K562 (cell line): ENCODE data around the gene ZSCAN21. TPM values are rescaled to one million over a fixed set of nuclear protein-coding genes. Genes with fewer than 3 reads are reported as not detected.

Source experiments
- HEY1 ChIP-seq: fragments of 250-450 bp; sonication (Bioruptor Pico); IDR thresholded peaks from 2 replicates; pipeline ENCODE4 v1.5.0; 2020; ENCODE audit warnings: mild to moderate bottlenecking, moderate library complexity, borderline replicate concordance
- HMBOX1 ChIP-seq: sonication (generic); IDR thresholded peaks from 2 replicates; pipeline ENCODE4 v1.6.1; 2016
- ILF3 ChIP-seq: fragments of 450-650 bp; IDR thresholded peaks from 2 replicates; pipeline ENCODE4 v1.6.1; 2018; ENCODE audit warnings: antibody characterized with exemption, mild to moderate bottlenecking, moderate library complexity, borderline replicate concordance
- MAX ChIP-seq: sonication (generic); formaldehyde crosslinking; IDR thresholded peaks from 2 replicates; pipeline ENCODE4 v1.9.0; 2022; ENCODE audit warnings: mild to moderate bottlenecking, missing genetic modification reagents
- MED1 ChIP-seq: sonication (generic); formaldehyde crosslinking; IDR thresholded peaks from 2 replicates; pipeline ENCODE4 v1.8.1; 2023; ENCODE audit warnings: missing genetic modification reagents, borderline replicate concordance
- NKRF ChIP-seq: fragments of 450-650 bp; IDR thresholded peaks from 2 replicates; pipeline ENCODE4 v1.6.1; 2016; ENCODE audit warnings: borderline replicate concordance
- NR2F6 ChIP-seq: fragments of 450-650 bp; formaldehyde crosslinking; IDR thresholded peaks from 2 replicates; pipeline ENCODE4 v1.4.0; 2020; ENCODE audit warnings: mild to moderate bottlenecking
- PRDM10 ChIP-seq: fragments of 450-650 bp; IDR thresholded peaks from 2 replicates; pipeline ENCODE4 v1.6.1; 2018; ENCODE audit not compliant: partially characterized antibody
- RBM39 ChIP-seq: fragments of 200-400 bp; formaldehyde crosslinking; optimal IDR thresholded peaks from 2 replicates; pipeline ENCODE3; 2018; ENCODE audit warnings: low read depth, low read length
- RUNX1 ChIP-seq: sonication (generic); IDR thresholded peaks from 2 replicates; pipeline ENCODE4 v1.6.1; 2016; ENCODE audit warnings: antibody characterized with exemption, low read depth
- SAFB ChIP-seq: fragments of 200-400 bp; formaldehyde crosslinking; IDR thresholded peaks from 2 replicates; pipeline ENCODE4 v1.6.1; 2017; ENCODE audit warnings: low read depth, low read length, borderline replicate concordance
- THRAP3 ChIP-seq: fragments of 450-650 bp; IDR thresholded peaks from 2 replicates; pipeline ENCODE4 v1.6.1; 2016; ENCODE audit warnings: mild to moderate bottlenecking, inconsistent platforms, borderline replicate concordance
- YY1 ChIP-seq, 3 experiments: IDR thresholded peaks; 2 replicates each; pipeline ENCODE4 v1.6.1; 2011; ENCODE audit warnings: low read length in 2 of 3, mild to moderate bottlenecking in 2 of 3, moderate library complexity in 2 of 3, borderline replicate concordance in 1 of 3, control low read depth in 1 of 3, low read depth in 1 of 3; ENCODE audit not compliant: insufficient read depth in 3 of 3, insufficient replicate concordance in 2 of 3, control insufficient read depth in 1 of 3, insufficient read length in 1 of 3; ENCODE audit errors: extremely low read depth in 1 of 3
- ZC3H11A ChIP-seq: IDR thresholded peaks from 2 replicates; pipeline ENCODE4 v1.6.1; 2012; ENCODE audit warnings: low read depth, low read length, improper control_type of control experiment
- ZNF124 ChIP-seq: sonication (generic); formaldehyde crosslinking; IDR thresholded peaks from 2 replicates; pipeline ENCODE4 v1.8.1; 2022; ENCODE audit warnings: missing genetic modification reagents
- ZNF512 ChIP-seq: IDR thresholded peaks from 2 replicates; pipeline ENCODE4 v1.6.1; 2016; ENCODE audit warnings: missing genetic modification characterization, missing compliant biosample characterization
- polyA plus RNA-seq, 8 experiments: library from polyadenylated mRNA; depleted of rRNA in 4 of 8; stranded (reverse) in 5 of 8; unstranded in 3 of 8; fragments of >200 nt; fragmentation: Nextera tagmentation in 2 of 8; fragmentation: Illumina TruSeq in 1 of 8; extraction: Ambion mirVana in 2 of 8; extraction: Trizol in 1 of 8; gene quantifications; 2 replicates each; pipeline versions ENCODE4 v1.2.1 to v1.2.3, GENCODE V29; 2011 to 2014; ENCODE audit warnings: inconsistent platforms in 1 of 8, missing spikeins in 1 of 8
- total RNA-seq, 7 experiments: library from RNA; depleted of rRNA in 6 of 7; stranded (reverse); fragments of >200 nt in 6 of 7; fragmentation: Illumina TruSeq in 2 of 7; extraction: Trizol in 2 of 7; gene quantifications; 2 replicates each; pipeline versions ENCODE4 v1.2.1 to v1.2.3, GENCODE V29; 2011 to 2021; ENCODE audit warnings: low replicate concordance in 1 of 7

Gene ZSCAN21
- total and polyA plus RNA-seq, 9 of the 15 experiments (the other 6 are each of a cell fraction or from before 2014, with no cell fraction given) = 5.9 to 15.5 (median 13.2) TPM

GRCh38 chr7:100061518-100062193 is 12.1 kb downstream of the ZSCAN21 start (continued):
- TF ChIP-seq PRDM10 = no peak
- no peak for TF ChIP-seq SAFB
- TF ChIP-seq ZC3H11A = no peak
- no peak for TF ChIP-seq HMBOX1
- no peak for TF ChIP-seq RBM39
- TF ChIP-seq HEY1 (CRISPR knock-in tag) = no peak
- TF ChIP-seq THRAP3 = no peak
- TF ChIP-seq ILF3 = no peak
- peak; percentile 53 for TF ChIP-seq MAX (CRISPR knock-in tag)
- TF ChIP-seq ZNF124 (CRISPR knock-in tag) = no peak
- TF ChIP-seq NR2F6 (CRISPR knock-in tag) = no peak
- peak in 1 of 3 experiments; percentile 8 for TF ChIP-seq YY1 (IDR thresholded peaks at IDR 0.05; ENCODE audit: borderline replicate concordance in 1 of 3, control insufficient read depth in 1 of 3, extremely low read depth in 1 of 3, insufficient read depth in 3 of 3, insufficient read length in 1 of 3, insufficient replicate concordance in 2 of 3, low read depth in 1 of 3, low read length in 2 of 3)
- no peak for TF ChIP-seq ZNF512 (tag)
- peak; percentile 60; the same call in 1 of the 2 replicates for TF ChIP-seq NKRF
- TF ChIP-seq RUNX1 = no peak
- no peak for TF ChIP-seq MED1
